ENCODE results near the gene CAMK2N1.
A peak's percentile ranks its signal among the peaks of the same experiment; 100 is the strongest.

Gene CAMK2N1

DNA sequence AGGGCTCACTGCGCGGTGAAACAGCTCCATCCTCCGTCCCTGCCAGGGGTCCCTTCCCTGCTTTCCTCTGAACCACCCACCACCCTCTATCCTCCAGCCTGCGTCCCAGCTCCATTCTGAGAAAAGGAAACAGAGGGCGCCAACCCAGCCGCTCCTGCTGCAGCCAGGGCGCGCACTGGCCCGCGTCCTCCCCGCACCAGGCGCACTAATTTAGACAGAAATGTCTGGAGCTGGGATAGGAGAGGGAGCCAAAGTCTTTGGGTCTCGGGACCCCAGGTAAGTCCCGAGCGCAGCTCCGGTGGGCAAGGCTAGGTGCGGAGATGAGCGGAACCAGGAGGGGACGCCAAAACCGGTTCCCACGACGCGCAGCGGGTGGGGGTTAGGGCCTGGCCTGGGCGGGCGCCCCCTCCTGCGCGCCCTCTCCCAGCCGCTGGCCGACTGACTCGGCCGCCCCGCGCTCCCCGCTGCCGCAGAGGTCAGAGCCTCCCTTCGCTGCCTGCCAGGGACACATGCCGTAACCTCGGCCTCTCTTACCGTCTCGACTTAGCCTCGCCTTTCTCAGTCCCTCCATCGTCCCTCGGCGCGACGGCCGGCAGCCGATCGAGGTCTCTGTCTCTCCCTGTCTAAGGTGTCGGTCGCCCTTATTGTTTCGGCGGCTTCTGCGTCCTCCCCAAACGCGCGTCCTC, 2.0 kb downstream of the CAMK2N1 start:
- H3K9ac ChIP-seq (ENCODE audit: low read depth, low read length) = peak overlapping the region; percentile 10; the same call in 1 of the 2 replicates
- H3K36me3 ChIP-seq (ENCODE audit: insufficient read depth, low read depth, low read length) = no peaks in the 10 kb centered on the region
- H3K27ac ChIP-seq (ENCODE audit: low read length) = no peak overlapping the region
- peaks cover 94% of the 10 kb centered on the region for H3K27me3 ChIP-seq (ENCODE audit: insufficient read depth, low read length)
- H3K4me1 ChIP-seq (ENCODE audit: insufficient read depth, low read length) = peaks cover 15% of the 10 kb centered on the region; the same call in 1 of the 2 replicates
- H3K4me3 ChIP-seq (ENCODE audit: low read length) = peak overlapping the region; percentile 73
- no peaks in the 10 kb centered on the region for H3K9me3 ChIP-seq (ENCODE audit: insufficient read depth, low read depth, low read length)

DNA sequence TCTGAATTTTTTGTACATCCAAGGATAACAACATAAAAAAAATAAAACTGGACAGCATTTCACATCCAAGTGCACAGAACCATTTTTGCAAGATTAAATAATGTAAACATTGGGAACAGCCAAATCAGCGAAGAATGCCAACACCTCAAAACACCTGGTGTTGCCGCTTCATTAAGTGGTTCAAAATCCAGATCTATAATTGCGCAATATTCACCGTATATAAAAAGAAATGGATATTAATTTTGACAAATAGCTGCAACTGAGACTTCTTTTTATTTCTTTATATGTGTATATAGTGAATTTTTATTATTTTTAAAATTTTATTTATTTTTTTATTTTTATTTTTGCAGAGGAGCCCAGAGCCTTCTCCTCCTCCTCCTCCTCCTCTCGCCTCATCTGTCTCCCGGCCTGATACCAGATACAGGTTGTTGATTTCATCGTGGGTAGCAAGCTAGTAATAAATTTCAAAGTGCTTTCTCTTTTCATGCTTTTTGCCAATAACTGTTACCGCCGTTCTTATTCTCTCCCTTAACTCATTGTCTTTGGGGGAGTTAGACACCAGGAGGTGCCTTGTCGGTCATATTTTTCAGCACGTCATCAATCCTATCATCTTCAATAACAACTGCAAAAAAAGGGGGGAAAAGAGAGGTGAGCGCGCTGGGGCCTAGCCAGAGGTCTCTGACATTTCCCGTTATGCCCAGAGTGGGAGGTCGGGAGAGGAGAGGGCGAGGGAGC, 2.7 kb downstream of the CAMK2N1 start:
- Histone ChIP-seq H3K4me3 (ENCODE audit: low read length) (peak overlapping the region; percentile 73), H3K9me3 (ENCODE audit: insufficient read depth, low read depth, low read length) (no peaks in the 10 kb centered on the region), H3K27ac (ENCODE audit: low read length) (no peak overlapping the region), H3K9ac (ENCODE audit: low read depth, low read length) (no peak overlapping the region), H3K36me3 (ENCODE audit: insufficient read depth, low read depth, low read length) (no peaks in the 10 kb centered on the region), H3K27me3 (ENCODE audit: insufficient read depth, low read length) (peaks cover 93% of the 10 kb centered on the region), H3K4me1 (ENCODE audit: insufficient read depth, low read length) (peaks cover 15% of the 10 kb centered on the region; the same call in 1 of the 2 replicates)

DNA sequence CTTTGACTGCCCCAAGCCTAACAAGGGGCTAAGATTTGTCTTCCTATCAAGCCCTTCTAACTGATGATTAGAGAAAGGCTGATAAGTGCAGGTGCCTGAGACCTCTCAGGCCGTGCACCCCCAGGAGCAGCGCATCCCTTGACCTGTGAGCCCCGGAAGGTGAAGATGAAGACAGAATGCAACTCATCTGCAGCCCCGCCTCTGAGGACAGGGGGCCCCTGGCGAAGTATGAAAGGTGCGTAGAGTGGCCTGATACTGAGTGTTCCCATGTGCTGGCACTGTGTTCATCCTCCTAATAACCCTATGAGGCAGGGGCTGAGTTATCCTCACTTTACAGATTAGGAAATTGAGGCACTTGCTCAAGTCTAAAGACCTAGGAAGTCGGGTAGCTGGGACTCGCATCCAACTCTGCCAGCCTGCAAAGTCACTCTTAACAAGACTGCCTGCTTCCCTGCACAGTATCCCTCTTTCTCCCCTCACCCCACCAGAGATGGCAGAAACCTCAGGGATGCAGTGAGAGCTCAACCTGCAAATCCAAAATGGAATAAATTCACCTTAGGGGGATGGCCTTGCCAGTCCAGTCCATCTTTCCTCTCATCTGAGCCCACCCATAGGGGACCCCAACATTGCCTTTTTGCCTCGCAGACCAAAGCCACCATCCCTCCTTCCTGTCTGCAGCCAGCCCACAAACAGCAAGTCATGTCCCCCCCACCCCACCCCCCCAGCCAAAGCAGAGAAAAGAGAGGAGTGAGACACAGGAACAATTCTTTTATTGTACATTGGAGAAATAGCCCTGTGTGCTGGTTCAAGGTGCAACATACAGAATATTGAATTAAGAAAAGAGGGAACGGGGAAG, 4.1 kb downstream of the CAMK2N1 start:
- H3K4me1 ChIP-seq (ENCODE audit: insufficient read depth, low read length) = peaks cover 15% of the 10 kb centered on the region
- no peaks in the 10 kb centered on the region for H3K36me3 ChIP-seq (ENCODE audit: insufficient read depth, low read depth, low read length)
- H3K9ac ChIP-seq (ENCODE audit: low read depth, low read length) = no peak overlapping the region
- H3K4me3 ChIP-seq (ENCODE audit: low read length) = no peak overlapping the region
- H3K27ac ChIP-seq (ENCODE audit: low read length) = no peak overlapping the region
- no peaks in the 10 kb centered on the region for H3K9me3 ChIP-seq (ENCODE audit: insufficient read depth, low read depth, low read length)
- peaks cover 92% of the 10 kb centered on the region for H3K27me3 ChIP-seq (ENCODE audit: insufficient read depth, low read length)

DNA sequence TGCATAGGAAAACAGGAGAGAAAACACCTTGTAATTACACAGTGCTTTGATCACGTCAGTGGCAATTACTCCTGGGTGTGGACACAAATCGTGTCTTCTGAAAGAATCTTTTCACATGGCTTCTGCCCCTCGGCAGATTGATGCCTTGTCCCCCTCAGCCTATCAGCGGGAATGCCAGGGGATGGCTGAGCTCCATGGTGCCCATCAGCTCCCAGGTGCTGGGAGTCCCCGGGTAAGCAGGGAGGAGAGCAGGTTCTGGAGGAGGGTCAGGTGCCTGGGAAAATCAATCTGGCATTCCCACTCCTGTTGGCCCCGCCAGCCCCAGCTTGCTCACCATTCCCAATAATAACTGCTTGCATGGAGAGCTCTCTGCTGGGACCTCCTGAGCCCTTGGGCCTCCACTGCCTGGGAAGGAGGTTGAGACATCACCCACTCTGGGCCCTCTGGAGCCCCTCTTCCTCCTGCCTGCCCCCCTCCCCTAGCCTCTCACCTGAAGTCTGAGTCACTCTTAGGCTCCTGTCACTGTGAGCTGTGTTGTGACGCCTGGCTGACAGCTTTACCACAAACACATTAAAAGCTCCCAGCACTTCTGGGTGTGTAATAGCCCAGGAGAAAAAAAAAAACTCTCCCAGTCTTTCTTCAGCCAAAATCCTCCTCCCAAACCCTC, 4.9 kb downstream of the CAMK2N1 start:
- Histone ChIP-seq H3K27ac (ENCODE audit: low read length) (no peak overlapping the region), H3K4me3 (ENCODE audit: low read length) (no peak overlapping the region), H3K9ac (ENCODE audit: low read depth, low read length) (no peak overlapping the region), H3K27me3 (ENCODE audit: insufficient read depth, low read length) (peaks cover 90% of the 10 kb centered on the region), H3K36me3 (ENCODE audit: insufficient read depth, low read depth, low read length) (no peaks in the 10 kb centered on the region), H3K4me1 (ENCODE audit: insufficient read depth, low read length) (peaks cover 17% of the 10 kb centered on the region), H3K9me3 (ENCODE audit: insufficient read depth, low read depth, low read length) (no peaks in the 10 kb centered on the region)

DNA sequence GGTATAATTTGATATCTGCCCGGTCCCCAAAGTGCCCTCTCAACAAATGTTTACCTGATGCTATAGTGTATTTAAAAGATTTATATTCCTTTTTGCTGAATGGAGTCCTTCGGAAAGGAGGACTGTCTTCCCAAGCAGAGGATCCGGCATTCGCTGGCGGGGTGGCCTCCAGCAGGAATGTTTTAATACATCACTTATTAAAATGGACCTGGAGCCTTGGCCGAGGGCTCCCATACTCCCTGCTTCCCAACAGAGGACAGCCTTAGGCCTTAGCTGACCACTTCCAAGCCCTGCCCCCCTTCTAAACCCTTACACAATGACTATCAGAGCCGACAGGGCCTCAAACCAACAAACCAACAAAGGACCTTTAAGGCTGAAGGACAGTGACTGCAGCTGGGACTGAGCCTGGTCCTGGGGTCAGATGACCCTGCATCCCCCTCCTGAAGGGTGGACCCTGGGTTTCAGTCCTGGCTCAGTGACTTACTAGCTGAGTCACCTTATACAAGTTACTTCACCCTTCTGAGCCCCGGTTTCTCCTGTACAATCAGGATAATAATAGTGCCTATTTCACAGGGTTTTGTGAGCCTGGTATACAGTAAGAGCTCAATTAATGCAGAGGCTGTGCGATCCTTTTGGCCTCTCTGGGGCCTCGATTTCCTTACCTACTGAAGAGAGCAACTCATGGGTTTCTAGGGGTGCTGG, 5.6 kb downstream of the CAMK2N1 start:
- peaks cover 91% of the 10 kb centered on the region for H3K27me3 ChIP-seq (ENCODE audit: insufficient read depth, low read length)
- peaks cover 17% of the 10 kb centered on the region for H3K4me1 ChIP-seq (ENCODE audit: insufficient read depth, low read length)

DNA sequence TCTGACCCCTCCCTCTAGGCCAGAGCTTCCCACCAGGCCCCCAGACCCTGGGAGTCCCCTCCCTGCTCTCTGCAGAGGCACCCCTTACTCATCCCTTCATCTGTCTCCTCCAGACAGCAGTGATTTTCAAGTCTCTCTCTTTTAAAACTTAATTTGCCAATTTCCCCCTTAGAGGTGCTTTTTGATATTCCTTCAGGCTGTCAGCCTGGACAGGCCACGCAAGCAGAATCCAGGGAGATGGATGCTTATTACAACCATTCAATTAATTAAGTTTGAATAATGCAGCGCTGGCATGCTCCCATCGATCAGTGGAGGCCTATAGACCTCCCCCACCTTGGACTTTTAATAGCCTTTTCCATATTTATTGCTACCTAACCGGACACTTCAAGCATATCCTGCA, 6.2 kb downstream of the CAMK2N1 start:
- Histone ChIP-seq H3K36me3 (ENCODE audit: insufficient read depth, low read depth, low read length) (no peaks in the 10 kb centered on the region), H3K9ac (ENCODE audit: low read depth, low read length) (no peak overlapping the region), H3K4me3 (ENCODE audit: low read length) (no peak overlapping the region), H3K27ac (ENCODE audit: low read length) (no peak overlapping the region), H3K4me1 (ENCODE audit: insufficient read depth, low read length) (peaks cover 17% of the 10 kb centered on the region), H3K9me3 (ENCODE audit: insufficient read depth, low read depth, low read length) (no peaks in the 10 kb centered on the region), H3K27me3 (ENCODE audit: insufficient read depth, low read length) (peaks cover 87% of the 10 kb centered on the region)

More for the DNA sequence above, 5.6 kb downstream of the CAMK2N1 start:
- H3K9ac ChIP-seq (ENCODE audit: low read depth, low read length) = no peak overlapping the region
- no peak overlapping the region for H3K27ac ChIP-seq (ENCODE audit: low read length)
- H3K4me3 ChIP-seq (ENCODE audit: low read length) = no peak overlapping the region
- H3K36me3 ChIP-seq (ENCODE audit: insufficient read depth, low read depth, low read length) = no peaks in the 10 kb centered on the region
- H3K9me3 ChIP-seq (ENCODE audit: insufficient read depth, low read depth, low read length) = no peaks in the 10 kb centered on the region

DNA sequence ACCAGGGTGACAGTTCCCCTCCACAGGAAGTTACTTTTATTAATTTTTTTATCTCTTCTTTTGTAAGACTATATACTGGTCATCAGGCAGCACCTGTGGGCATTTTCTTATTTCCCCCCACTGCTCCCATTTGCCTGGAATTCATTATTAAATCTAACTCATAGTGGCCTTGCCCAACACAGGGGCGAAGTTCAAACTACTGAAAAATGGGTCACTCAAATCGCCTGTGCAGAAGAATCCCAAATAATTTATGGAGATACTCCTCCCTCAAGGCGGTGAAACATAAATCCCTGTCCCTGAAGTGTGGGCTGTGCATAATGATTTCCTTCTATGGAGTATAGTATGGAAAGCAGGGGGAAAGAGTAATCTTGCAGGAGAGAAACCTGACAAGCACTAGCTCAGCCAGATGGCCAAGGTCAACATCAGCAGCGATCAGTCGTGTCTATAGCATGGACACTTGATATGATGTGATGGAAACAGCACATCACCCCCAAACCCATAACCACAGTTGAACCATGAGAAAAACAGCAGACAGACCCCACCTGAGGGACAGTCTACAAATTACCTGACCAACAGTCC, 7.9 kb downstream of the CAMK2N1 start:
- Histone ChIP-seq H3K4me3 (ENCODE audit: low read length) (no peak overlapping the region), H3K27ac (ENCODE audit: low read length) (no peak overlapping the region), H3K36me3 (ENCODE audit: insufficient read depth, low read depth, low read length) (no peaks in the 10 kb centered on the region), H3K4me1 (ENCODE audit: insufficient read depth, low read length) (peaks cover 17% of the 10 kb centered on the region), H3K9ac (ENCODE audit: low read depth, low read length) (no peak overlapping the region), H3K9me3 (ENCODE audit: insufficient read depth, low read depth, low read length) (no peaks in the 10 kb centered on the region), H3K27me3 (ENCODE audit: insufficient read depth, low read length) (peaks cover 71% of the 10 kb centered on the region)

DNA sequence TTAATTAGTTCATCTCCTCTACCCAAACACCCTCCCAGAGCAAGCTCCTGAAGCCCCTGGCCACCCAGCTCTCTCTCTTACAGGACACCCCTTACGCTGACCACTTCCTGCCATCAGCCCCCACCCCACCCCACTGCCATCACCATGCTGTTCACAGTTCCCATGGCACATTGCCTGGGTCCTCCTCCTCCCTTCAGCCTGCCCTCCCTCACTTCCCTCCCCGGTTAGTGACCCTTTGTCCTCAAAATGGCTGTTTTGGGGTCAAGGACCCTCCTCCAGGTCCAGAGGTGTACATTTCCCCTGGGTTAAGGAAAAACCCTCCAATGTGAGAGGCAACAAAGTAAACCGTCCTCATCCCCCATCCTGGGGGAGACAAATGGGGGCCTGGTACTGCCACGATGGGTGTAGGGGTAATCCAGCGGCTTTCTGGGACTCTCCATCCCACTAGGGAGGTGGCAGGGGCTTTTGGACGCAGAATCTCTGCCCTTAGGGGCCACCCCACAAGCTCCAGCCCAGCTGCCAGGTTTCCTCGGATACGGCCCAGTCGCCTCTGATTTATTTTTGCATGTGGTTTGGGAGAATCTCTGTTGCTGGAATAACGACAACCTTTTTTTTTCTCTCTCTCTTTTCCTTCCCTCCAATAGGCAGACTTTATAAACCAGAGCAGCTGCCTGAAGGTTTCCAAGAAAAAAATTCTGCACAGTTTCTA, 8.5 kb downstream of the CAMK2N1 start:
- Histone ChIP-seq H3K9ac (ENCODE audit: low read depth, low read length) (no peak overlapping the region), H3K4me3 (ENCODE audit: low read length) (no peak overlapping the region), H3K27me3 (ENCODE audit: insufficient read depth, low read length) (peaks cover 64% of the 10 kb centered on the region), H3K9me3 (ENCODE audit: insufficient read depth, low read depth, low read length) (no peaks in the 10 kb centered on the region), H3K36me3 (ENCODE audit: insufficient read depth, low read depth, low read length) (no peaks in the 10 kb centered on the region), H3K27ac (ENCODE audit: low read length) (no peak overlapping the region), H3K4me1 (ENCODE audit: insufficient read depth, low read length) (peaks cover 17% of the 10 kb centered on the region)

DNA sequence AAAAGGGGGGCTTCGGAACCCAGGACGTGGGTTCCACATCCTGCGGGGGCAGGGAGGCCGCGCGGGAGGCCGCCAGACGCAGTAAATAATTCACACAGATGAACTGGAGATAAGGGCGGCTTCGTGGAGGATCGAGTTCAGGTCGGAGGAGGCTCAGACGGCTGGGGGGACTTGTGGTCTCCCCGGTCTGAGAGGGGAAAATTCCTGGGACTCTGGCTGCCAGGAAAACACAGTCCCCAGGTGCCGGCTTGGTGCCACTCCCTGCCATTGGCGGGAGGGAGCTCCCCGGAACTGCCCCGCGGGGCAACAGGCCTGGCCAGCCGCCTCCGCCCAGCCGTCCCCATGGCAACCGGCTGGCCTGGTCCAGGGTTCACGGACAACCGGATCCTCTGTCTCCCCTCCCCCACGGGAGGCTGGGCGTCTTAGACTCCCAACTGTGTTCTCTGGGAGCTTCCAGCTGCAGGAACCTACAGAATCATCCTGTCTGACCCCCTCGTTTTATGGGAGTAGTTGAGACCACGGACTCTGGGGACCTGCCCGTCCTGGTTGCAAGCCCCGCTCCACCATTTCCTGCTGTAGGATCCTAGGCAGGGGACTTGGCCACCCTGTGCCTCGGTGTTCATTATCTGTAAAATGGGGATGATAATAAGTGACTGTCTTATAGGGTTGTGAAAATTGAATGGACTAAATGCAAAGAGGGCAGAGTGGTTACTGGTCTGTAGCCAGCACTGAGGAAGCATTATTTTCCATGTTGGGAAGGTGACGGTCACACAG, 9.6 kb downstream of the CAMK2N1 start:
- Histone ChIP-seq H3K9me3 (ENCODE audit: insufficient read depth, low read depth, low read length) (no peaks in the 10 kb centered on the region), H3K27ac (ENCODE audit: low read length) (no peak overlapping the region), H3K4me3 (ENCODE audit: low read length) (peak overlapping the region; percentile 52; the same call in 1 of the 2 replicates), H3K9ac (ENCODE audit: low read depth, low read length) (no peak overlapping the region), H3K4me1 (ENCODE audit: insufficient read depth, low read length) (peaks cover 13% of the 10 kb centered on the region), H3K27me3 (ENCODE audit: insufficient read depth, low read length) (peaks cover 54% of the 10 kb centered on the region), H3K36me3 (ENCODE audit: insufficient read depth, low read depth, low read length) (no peaks in the 10 kb centered on the region)

DNA sequence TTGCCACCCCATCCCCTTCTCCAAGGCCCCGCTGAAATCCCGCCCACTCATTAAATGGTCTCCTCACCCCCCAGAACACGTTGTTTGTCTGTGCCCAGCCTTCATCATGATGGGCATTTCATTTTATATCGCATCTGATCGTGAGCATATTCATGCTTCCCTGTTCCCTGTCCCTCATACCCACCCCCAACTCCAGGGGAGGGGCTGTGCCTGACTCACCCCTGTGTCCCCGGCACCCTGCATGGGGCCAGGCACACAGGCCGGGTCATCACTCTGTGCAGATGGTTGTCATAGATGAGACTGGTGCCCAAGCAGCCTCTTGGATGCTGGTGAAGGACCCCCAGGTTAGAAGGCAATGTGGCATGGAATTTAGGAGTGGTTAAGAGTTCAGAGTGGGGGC, 11.0 kb downstream of the CAMK2N1 start:
- H3K27me3 ChIP-seq (ENCODE audit: insufficient read depth, low read length) = peaks cover 40% of the 10 kb centered on the region
- H3K9ac ChIP-seq (ENCODE audit: low read depth, low read length) = no peak overlapping the region
- H3K9me3 ChIP-seq (ENCODE audit: insufficient read depth, low read depth, low read length) = no peaks in the 10 kb centered on the region
- no peak overlapping the region for H3K27ac ChIP-seq (ENCODE audit: low read length)
- H3K4me1 ChIP-seq (ENCODE audit: insufficient read depth, low read length) = peaks cover 13% of the 10 kb centered on the region
- no peak overlapping the region for H3K4me3 ChIP-seq (ENCODE audit: low read length)
- H3K36me3 ChIP-seq (ENCODE audit: insufficient read depth, low read depth, low read length) = no peaks in the 10 kb centered on the region

Data from iPS-20b (cell line).